IPS-11a (cell line): ENCODE data around the gene SUMO3.
"Not testable (repeated sequence)": the region's sequence is repeated elsewhere in the genome, so short reads cannot be mapped to it uniquely, and the experiment has no call there.

Experiments
- H3K4me3 ChIP-seq: one replicate; pipeline ENCODE4 v1.5.1; 2013; ENCODE audit warnings: low read depth, low read length, control low read depth

SUMO3 gene

DNA sequence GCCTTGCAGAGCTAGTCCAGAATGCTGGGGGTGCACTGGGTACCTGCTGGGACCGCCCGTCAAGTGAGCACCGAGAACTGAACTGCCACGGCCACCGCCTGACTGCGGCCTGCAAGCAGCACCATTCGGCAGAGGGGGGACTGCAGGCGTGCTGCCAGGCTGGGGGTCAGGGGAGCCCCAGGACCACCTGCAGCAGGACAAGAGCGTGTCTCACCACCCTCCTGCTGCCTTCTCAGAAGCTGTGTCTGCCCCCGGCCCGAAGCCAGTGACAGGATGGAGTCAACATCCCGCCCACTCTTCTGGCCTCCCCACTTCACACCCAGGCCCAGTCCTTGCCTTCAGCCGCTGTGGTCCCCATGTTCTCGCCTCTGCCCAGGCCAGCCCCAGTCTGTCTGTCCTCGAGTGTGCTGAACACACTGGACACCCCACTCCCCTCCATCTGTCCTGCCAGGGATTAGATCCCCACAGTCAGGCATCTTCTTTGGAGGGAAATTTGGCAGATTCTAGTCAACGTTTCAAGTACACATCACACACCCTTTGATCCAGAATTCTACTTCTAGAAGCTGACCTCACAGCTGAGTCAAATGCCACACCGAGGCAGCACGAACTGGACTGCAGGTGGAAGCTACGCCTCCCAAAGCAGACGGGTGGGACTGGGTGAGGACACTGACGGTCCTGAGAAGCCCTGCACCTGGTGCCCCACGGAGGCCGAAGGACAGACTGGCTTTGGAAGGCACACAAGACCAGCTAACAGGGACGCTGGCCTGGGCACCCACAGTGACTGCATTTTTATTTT, 29.6 kb upstream of the SUMO3 start:
- H3K4me3 ChIP-seq, result no peak overlapping the region

DNA sequence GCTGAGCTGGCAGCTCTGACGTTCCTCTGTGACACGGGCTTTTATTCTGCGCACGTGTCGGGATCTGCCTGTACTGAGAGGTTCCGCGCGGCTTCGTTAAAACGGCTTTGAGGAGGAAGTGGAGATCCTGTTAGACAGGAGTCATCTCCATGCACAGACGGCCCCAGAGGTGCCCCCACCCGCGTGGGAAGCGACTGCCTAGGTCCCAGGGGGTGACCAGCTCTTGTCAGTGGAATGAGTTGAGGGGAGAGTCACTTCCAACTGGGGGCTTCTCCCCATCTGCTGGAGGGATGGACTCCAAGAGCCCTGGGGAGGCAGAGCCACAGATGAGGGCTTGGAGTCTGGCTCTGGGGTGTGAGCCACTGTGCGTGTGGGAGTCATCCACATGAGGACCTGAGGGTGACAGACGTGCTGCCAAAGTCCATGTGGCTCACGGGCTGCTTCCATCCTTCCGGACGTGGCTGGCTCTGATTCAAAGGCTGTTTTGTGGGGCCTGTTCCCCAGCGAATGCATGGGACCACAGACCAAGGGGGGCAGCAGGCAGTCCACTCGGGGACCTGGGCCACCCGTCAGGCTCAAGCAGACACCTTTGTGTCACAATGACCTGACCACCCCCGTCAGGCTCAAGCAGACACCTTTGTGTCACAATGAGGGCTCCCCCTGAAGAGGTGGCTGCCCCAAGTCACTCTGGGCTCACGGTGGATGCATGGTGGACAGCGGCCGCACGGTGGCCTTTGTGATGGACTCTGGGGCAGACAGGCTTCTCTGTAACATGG, 28.8 kb upstream of the SUMO3 start:
- H3K4me3 ChIP-seq, result no peak overlapping the region

DNA sequence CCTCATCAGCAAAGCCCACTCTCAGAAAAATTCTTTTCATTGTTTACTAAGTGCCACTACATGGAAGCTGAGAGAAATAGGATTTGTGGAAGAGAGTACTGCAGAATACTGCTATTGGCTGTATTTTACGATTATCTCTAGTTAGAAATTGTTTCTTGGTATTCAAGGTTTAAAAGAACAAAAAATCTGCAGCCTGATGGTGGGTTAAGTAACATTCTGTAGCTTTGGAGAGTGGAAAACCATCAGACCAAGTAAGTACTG, 28.3 kb upstream of the SUMO3 start:
- no peak overlapping the region for H3K4me3 ChIP-seq

DNA sequence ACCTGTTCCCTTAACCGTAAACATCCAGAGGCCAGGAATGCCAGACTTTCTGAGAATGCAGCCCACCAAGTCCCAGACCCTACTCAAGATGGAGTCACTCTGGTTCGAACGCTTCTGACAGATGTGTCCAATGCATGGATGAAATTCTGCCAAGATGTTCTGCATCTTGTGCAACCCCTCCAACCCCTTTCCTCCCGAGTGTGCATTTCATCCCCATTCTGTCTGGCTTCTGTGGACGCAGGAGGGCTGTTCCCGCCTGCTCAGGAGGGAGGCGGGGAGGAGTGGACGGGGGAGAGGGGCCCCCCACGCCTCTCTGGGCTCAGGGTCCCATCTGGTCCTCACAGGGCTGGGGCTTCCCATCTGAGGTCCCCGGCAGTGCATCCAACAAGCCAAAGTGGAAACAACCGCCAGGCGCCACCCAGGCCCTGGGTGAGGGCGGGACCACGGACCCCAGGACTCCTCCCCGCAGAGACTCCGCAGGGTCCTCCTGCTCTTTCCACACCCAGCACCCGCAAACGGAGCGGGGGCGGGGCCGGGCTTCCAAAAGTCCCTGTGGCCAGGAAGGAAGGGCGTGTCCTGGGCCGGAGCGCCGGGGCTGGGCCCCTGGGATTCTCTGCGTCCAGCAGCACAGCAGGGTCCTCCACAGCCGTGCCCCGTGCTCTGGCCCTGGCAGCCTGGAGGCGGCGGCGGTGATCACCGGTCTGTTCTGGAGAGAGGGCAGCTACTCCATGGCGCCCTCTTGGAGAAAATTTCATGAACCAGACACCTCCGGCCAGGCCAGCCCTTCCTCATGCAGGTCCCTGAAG, 27.8 kb upstream of the SUMO3 start:
- H3K4me3 ChIP-seq, result no peak overlapping the region

- H3K4me3 ChIP-seq, result no peak overlapping the region
These were observed 26.4 kb upstream of the SUMO3 start for GRCh38 chr21:44844256-44844655.

DNA sequence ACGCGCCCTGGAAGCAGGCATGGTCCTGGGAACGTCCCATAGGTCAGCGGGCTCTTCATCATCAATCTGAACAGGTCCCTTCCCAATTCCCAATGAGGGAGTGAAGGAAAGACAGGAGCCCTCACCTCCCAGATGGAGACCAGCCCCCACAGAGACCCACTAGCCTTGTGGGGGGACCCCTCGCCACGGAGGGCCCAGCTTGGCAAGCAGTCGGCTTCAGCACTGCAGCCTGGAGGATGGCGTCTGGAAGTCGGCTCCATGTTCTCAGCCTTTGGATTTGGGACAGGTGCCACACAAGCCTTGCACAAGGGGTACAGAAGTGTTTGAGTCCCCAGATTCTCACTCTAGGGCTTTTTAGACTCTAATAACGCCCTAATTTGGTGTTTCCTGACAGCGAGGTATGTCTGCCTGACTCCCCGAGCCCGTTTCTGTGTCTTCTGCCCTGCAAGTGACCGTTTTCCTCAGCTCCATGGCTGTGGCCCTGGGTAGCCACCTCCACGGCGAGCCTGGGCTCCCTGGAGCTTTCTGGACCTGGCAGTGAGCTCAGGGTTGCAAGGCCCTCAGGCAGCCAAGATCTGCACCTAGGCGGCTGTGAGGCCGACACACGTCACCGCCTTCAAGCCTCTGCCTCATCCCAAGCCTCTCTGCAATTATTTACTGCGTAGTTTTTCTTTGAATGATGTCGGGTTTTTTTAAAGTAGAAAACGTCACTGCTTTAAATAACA, 25.0 kb upstream of the SUMO3 start:
- H3K4me3 ChIP-seq, result no peak overlapping the region

GRCh38 chr21:44842087-44842486, 24.2 kb upstream of the SUMO3 start:
- H3K4me3 ChIP-seq, result no peak overlapping the region

DNA sequence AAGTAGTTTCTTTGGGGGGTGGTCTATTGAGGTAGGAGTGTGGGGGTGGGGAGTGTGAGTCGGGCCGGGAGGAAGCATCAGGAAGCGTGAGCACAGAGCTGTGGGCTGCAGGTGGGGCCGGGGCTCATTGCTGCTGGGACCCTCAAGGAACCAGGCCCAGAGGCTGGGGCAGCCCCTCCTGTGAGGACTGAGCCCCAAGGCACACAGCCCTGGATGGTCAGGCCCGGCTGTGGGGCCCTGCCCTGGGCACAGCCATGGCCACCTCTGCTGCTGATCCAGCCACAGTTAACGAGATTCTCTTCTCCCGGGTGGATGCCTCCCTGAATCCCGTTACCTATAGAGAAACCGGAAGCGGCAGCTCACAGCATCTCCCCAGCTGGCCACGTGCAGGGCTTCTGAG, 22.9 kb upstream of the SUMO3 start:
- H3K4me3 ChIP-seq, result no peak overlapping the region

DNA sequence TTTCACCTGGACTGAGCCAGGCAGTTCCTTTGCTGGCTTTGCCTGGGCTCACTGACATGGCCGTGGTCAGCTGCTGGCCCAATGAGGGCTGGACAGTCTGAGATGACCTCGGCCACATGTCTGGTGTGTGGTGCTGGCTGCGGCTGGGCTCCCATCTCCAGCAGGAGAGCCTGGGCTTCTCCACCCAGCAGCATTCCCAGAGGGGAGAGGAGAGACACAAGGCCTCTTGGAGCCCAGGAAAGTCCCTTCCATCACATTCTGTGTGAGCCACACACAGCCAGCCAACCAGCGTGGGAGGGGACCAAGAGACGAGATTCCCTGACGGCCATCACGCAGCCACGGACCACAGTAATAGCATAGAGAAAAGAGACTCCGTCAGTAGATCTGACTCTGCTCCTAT, 21.1 kb upstream of the SUMO3 start:
- H3K4me3 ChIP-seq, result no peak overlapping the region

- H3K4me3 ChIP-seq, result no peak overlapping the region
These were observed 20.4 kb upstream of the SUMO3 start for GRCh38 chr21:44838039-44838895.

- H3K4me3 ChIP-seq, result no peak overlapping the region
These were observed 19.7 kb upstream of the SUMO3 start for GRCh38 chr21:44837537-44837936.

DNA sequence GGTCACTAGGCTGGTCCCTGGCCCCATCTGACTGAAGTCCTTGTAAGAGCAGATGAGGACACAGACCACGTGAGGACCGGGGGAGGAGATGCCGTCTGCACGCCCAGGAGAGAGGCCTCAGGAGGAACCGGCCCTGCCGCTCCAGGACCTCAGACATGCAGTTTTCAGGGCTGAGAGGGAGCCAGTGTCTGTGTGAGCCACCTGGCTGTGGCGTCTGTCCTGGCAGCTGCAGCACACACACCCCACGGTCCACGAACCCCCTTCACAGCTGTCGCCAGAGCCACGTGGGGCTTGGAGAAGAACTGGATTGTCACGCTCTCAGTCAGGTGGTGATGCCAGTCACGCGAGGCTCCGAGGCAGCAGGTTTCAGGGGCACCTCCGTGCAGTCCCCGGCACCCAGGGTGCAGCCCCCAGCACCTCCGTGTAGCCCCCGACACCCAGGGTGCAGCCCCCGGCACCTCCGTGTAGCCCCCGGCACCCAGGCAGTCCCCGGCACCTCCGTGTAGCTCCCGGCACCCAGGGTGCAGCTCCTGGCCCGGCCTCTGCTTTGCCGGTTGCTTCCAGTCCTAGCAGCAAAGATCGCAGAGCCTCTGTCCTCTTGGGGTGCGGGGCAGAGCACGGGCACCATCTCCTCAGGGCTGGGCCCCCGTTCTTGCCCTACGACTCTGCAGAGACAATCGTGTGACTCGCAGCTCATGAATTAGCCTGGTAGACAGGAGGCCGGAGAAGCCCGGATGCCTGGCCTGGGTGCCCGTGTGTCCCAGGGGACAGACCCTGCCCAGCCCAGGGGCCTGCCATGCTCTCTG, 19.0 kb upstream of the SUMO3 start:
- no peak overlapping the region for H3K4me3 ChIP-seq

- no peak overlapping the region for H3K4me3 ChIP-seq
These were observed 18.4 kb upstream of the SUMO3 start for GRCh38 chr21:44836349-44836665.

DNA sequence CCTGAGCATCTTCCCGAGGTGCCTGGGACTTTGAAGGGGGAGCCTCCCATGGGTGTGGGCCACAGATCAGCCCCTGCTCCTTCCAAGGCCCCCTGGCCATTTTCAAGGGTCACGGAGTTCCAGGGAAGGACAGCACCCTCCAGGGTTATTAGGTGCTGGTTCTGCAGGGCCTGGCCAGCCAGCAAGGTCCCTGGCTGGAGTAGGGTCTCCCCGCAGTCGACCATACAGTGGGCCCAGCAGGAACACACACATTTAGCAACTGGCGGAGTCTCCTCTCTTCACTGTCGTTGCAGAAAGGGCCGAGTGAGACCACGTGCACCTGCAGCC, 17.7 kb upstream of the SUMO3 start:
- no peak overlapping the region for H3K4me3 ChIP-seq

DNA sequence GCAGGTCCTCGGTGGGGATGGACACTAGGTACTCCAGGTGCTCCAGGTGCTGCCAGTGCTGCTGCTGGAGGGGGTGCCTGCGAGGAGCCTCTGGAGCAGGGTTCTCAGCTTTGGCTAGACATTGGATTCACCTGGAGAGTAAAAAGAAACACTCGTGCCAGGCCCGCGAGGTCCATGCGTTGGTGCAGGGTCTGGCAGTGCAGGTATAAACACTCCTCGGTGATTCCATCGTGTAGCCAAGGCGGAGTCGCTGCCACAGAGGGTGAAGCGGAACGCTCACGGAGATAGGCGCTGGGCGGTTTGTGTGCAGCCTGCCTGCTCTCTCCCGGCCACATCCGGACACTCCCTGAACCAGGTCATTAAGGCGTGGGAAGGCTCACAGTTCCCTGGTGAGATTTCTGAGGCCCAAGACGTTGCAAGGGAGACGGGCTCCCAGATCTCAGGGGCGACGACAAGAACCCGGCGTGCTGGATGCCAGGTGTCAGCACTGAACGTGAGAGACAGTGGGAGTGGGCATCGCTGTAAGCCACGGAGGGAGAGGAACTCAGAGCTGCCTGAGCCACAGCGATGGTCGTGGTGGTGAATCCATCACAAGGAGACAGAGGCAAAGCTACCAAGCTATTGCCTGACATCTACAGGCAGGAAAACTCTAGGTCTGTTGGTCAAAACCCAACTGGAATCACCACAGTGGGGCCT, 17.2 kb upstream of the SUMO3 start:
- H3K4me3 ChIP-seq, result no peak overlapping the region

DNA sequence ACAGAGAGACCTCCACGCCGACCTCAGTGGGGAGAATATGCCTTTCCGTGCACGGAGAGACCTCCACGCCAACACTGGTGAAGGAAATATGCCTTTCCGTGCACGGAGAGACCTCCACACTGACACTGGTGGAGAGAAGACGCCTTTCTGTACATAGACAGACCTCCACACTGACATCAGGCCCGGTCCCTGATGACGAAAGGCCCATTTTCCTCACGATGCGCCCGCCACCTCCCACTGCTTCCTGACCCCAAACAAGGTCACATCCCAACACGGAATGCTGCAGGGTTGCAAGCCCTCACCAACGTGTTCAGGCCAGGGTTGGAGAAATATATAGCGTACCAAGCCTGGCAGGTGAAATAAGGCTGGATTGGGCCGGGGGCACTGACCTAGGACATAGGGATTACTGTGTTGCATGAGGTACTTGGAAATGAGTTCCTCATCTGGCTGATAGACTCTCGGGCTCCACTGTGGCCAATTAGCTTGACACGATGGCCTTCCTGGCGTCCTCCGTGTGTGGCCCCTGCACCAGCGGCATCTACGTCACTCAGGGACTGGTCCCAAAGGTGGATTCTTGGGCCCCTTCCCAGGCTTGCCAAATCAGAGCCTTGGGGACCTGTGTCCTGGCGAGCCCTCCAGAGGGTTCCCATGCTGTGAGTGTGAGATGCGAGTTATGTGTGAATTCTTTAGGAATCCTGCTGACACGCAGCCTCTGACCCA, 16.5 kb upstream of the SUMO3 start:
- no peak overlapping the region for H3K4me3 ChIP-seq

DNA sequence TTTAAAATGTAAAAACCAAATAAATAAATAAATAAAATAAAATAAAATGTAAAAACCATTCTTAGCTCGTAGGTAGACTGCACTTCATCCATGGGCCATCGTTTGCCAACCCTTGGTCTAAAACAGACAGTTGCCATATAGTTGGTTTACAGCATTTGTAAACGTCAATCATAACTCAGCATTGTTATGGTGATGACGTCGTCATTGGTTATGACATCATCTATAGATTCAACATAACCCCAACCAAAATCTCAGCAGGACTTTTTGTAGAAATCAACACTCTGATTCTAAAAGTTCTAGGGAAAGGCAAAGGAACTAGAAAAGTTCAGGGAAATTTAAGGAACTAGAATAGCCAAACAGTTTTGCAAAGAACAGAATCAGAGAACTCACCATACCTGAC, 15.8 kb upstream of the SUMO3 start:
- no peak overlapping the region for H3K4me3 ChIP-seq

DNA sequence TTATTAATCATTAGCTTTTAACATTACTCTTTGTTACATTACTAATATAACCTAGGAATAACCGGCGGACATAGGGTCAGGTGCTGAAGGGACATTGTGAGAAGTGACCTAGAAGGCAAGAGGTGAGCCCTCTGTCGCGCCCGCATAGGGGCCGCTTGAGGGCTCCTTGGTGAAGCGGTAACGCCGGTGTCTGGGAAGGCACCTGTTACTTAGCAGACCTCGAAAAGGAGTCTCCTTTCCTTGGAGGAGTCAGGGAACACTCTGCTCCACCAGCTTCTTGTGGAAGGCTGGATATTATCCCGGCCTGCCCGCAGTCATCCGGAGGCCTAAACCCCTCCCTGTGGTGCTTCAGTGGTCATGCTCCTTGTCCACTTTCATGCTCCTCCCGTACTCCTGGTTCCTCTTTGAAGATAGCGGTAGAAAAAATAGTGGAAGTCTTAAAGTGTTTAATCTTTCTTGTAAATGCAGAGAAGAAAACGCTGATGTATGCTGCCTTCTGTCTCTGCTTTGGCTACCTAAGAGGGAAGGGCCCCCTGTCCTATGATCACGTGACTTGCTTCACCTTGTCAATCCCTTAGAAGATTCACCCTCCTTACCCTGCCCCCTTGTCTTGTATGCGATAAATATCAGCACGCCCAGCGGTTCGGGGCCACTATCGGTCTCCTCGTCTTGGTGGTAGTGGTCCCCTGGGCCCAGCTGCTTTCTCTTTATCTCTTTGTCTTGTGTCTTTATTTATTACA, 14.8 kb upstream of the SUMO3 start:
- H3K4me3 ChIP-seq, result not testable (repeated sequence)
